ENCODE measurements around the gene CCDC112.

DNA sequence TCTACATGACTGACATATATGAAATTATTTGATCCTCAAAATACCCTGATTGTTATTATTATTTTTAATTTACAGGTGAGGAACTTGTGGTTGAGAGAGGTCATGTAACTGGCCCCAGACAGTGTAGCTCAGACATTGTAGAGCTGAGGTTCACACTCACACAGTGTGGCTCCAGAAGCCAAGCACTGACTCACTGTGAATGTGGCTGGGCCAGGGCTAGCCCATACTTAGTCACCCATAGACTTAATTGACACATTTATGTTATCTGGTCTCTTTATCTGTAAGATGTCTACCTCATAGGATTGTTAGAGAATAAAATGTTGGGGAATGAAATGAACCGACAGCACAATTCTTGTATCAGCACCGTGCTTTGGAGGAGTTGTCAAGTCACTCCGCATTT, 24.9 kb upstream of the CCDC112 start:
- TF ChIP-seq POLR2A (IDR thresholded peaks at IDR 0.05) (no peak), EP300 (IDR thresholded peaks at IDR 0.05) (no peak)
- TF ChIP-seq, protein P1, sequence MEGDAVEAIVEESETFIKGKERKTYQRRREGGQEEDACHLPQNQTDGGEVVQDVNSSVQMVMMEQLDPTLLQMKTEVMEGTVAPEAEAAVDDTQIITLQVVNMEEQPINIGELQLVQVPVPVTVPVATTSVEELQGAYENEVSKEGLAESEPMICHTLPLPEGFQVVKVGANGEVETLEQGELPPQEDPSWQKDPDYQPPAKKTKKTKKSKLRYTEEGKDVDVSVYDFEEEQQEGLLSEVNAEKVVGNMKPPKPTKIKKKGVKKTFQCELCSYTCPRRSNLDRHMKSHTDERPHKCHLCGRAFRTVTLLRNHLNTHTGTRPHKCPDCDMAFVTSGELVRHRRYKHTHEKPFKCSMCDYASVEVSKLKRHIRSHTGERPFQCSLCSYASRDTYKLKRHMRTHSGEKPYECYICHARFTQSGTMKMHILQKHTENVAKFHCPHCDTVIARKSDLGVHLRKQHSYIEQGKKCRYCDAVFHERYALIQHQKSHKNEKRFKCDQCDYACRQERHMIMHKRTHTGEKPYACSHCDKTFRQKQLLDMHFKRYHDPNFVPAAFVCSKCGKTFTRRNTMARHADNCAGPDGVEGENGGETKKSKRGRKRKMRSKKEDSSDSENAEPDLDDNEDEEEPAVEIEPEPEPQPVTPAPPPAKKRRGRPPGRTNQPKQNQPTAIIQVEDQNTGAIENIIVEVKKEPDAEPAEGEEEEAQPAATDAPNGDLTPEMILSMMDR (IDR thresholded peaks at IDR 0.05), result no peak

Measured in ovary (tissue), 3 donors.